Transverse colon (tissue), 4 donors: Measurements from ENCODE around the gene CLUH.

Source experiments
- POLR2A ChIP-seq: fragments of 450-650 bp; IDR thresholded peaks from one replicate; pipeline ENCODE4 v1.6.1; 2016; ENCODE audit warnings: antibody characterized with exemption, mild to moderate bottlenecking, moderate library complexity
- POLR2AphosphoS5 ChIP-seq, 3 donors: sonication (generic); formaldehyde crosslinking; IDR thresholded peaks; one replicate each; pipeline ENCODE4 v1.6.1; 2016; ENCODE audit warnings: antibody characterized with exemption in 3 of 3
- TF ChIP-seq, protein P1 (sequence below), 5 experiments: fragments of 200-600 bp in 3 of 5; fragments of 450-650 bp in 2 of 5; sonication (generic) in 3 of 5; IDR thresholded peaks; 1 replicate in 2 of 5; 2 replicates in 3 of 5; pipeline ENCODE4 v1.5.1; 2016 to 2017; ENCODE audit warnings: antibody characterized with exemption in 5 of 5, inconsistent platforms in 3 of 5, mild to moderate bottlenecking in 2 of 5, moderate library complexity in 1 of 5

DNA sequence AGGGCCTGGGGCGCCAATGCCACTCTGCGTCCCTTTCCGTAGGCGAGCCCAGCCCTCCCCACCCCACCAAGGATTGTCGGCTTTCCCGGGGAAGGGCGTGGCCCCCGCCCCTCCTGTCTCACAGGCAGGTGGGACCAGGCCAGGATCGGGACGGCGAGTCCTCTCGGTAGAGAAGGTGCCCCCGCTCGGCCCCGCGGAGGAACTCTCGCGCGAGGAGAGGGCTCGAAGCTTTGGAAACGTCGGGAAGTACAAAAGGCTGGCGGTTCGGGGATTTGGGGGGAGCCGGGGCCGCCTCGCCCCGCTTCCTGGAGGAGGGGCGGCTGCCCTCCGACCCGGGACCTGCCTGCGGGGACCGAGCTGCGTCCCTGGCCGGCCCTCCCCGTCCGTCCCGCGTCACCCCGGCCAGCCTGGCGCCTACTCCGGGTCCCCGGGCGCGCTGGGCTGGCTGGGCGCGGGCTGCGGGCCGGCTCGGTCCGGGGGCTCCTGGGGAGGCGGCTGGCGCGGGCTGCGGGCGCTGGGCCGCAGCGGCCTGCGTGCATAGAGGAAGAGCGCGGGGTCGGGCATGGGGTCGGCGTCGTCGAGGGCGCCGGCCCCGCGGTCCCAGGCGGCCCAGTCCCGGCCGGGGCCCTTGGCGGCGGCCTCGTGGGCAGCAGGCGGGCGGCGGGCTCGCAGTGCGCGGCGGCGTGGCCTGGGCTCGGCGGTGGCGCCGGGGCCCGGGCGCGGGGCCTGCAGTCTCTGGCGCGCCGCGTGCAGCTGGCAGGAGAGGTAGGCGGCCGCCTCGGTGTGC, 12.6 kb upstream of the CLUH start:
- TF ChIP-seq, protein P1, sequence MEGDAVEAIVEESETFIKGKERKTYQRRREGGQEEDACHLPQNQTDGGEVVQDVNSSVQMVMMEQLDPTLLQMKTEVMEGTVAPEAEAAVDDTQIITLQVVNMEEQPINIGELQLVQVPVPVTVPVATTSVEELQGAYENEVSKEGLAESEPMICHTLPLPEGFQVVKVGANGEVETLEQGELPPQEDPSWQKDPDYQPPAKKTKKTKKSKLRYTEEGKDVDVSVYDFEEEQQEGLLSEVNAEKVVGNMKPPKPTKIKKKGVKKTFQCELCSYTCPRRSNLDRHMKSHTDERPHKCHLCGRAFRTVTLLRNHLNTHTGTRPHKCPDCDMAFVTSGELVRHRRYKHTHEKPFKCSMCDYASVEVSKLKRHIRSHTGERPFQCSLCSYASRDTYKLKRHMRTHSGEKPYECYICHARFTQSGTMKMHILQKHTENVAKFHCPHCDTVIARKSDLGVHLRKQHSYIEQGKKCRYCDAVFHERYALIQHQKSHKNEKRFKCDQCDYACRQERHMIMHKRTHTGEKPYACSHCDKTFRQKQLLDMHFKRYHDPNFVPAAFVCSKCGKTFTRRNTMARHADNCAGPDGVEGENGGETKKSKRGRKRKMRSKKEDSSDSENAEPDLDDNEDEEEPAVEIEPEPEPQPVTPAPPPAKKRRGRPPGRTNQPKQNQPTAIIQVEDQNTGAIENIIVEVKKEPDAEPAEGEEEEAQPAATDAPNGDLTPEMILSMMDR (IDR thresholded peaks at IDR 0.05) = no peak
- no peak for TF ChIP-seq POLR2AphosphoS5 (IDR thresholded peaks at IDR 0.05)
- TF ChIP-seq POLR2A = no peak
